Right lung (tissue), 5 donors: ENCODE data around the gene LINGO1. TPM values are rescaled to one million over a fixed set of nuclear protein-coding genes. Genes with fewer than 3 reads are reported as not detected.
A peak's percentile ranks its signal among the peaks of the same experiment; 100 is the strongest.

Experiments
- DNase-seq, 2 donors: peaks; one replicate each; pipeline ENCODE4 v3.0.0-alpha.2; 2013
- polyA plus RNA-seq, 5 donors: library from polyadenylated mRNA; unstranded; fragments of 120-200 nt; gene quantifications; one replicate each; pipeline versions ENCODE4 v1.2.1 to v1.2.3, GENCODE V29; 2013; ENCODE audit warnings: inconsistent platforms in 1 of 5, low replicate concordance in 1 of 5; ENCODE audit not compliant: insufficient read length in 5 of 5, insufficient read depth in 1 of 5

The LINGO1 gene
- polyA plus RNA-seq, 5 donors: 13.5 to 21.5 (median 14.5) TPM

DNA sequence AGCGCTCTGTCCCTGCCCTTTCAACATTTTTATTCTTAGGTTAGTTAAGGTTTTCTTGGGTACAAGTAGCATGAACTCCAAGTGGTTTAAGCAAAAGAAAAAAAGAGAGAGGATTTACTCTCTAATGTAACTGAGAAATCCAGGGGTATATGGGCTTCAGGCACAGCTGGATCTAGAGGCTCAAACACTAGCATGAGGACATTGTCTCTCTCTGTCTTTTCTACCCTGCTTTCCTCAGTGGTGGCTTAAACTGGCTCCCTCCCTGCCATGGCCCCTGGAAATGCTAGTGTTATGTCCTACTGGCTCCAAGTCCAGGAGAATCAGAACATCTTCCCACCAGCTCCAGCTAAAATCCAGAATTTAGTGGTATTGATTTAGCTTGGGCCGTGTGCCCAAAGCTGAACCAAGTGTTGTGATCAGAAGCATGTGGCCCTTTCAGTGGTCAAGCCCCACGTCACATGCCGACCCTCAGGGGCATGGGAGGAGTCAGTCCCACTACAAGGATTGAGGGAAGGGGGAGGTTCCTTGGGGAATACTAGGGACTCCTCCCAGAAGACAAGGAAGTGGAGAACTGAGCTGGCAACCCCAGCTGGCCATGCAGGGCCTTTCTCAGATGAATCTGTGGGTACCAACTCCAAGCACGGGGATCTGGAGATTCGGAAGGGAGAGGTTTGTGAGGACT, 58.0 kb downstream of the LINGO1 start:
- no peak for DNase-seq

DNA sequence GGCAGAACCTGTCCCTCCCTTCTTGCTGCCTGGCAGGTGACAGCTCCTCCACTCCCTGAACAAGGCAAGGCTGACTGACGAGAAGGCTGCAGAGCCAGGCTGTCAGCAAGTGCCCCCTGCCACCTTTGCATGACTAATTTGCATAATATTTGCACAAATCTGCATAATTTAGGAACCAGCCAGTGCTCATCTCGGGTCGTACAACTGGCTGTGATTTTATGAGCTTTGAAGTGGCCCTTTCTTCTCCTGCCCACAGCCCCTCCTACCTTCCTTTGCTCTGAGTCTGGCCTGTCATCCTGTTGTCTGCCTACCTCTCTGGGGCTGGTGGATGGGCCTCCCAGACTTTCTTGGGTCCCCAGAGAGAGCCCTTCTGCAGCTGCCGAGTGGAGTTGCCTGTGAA, 58.9 kb downstream of the LINGO1 start:
- DNase-seq: no peak

DNA sequence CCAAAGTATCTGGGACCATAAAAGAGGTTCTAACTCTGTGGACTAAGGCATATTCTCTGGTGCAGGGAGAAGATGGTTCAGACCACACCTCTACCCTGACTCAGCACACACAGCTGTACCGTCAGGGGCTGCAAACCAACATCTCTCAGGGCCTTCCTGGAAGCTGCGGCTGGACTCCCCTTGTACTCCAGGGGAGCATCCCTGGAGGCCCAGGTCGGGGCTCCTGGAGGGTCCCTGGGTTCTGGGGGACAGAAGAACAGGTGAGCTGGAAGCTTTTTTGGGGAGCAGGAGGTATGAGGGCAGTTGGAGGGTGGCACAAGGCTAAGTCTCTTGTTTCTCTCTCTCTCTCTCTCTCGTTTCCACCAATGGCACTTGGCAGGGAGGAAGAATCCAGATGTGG, 60.5 kb downstream of the LINGO1 start:
- DNase-seq: no peak

DNA sequence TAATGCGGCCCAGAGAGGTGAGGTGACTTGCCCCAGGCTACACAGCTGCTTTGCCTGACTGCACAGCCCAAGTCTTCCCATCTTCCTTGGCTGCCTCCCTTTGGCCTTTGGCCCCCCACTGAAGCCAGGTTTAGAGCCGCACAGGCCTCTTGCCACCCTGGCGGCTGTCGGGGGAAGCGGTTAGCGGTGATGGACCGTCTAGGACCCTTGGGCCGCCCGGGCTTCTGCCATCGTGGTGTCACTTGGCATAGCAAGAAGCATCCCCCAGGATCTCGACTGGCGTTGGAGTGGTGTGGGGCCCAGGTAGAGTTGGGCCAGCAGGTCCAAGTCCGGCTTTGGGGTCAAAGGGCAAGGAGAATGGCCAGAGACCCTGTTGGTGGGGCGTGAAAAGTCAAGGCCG, 61.0 kb downstream of the LINGO1 start:
- no peak for DNase-seq

- no peak for DNase-seq
Observed at GRCh38 chr15:77571181-77571580, 61.5 kb downstream of the LINGO1 start.

GRCh38 chr15:77569729-77570125, 63.0 kb downstream of the LINGO1 start:
- DNase-seq: no peak

DNA sequence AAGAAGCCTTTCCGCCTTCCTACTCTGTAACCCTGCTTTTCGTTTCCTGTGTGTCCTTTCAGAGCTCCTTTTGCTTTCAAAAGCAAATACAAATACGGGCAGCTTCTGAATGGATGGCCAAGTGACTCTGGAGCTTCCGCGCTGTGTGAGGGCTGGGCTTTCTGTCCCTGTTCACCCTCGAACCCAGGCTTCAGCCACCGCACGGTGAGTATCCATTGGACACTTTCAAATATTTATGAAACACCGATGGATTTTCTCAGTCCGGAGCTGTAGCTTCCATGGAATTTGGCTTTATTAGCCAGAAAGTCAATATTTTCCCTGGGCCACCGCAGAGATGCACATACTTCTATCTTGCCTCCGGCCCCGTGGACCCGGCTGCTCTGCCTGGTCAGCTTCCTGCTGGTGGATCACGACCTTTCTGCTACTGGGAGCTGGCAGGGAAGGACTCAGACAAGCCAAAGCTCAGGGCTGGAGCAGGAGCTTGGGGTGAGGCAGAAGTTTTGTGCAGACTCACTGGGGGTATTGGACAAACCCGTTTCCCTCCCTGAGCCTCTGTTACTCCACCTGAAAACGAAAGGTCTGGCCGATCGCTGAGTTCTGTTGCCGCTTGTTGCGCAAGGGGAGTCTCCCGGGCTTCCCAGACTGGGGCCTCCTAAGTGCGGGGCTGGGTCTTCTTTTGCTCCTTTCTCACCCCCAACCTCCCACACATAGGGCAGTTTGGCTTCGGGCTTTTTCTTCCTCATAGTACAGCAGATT, 63.6 kb downstream of the LINGO1 start:
- no peak for DNase-seq

DNA sequence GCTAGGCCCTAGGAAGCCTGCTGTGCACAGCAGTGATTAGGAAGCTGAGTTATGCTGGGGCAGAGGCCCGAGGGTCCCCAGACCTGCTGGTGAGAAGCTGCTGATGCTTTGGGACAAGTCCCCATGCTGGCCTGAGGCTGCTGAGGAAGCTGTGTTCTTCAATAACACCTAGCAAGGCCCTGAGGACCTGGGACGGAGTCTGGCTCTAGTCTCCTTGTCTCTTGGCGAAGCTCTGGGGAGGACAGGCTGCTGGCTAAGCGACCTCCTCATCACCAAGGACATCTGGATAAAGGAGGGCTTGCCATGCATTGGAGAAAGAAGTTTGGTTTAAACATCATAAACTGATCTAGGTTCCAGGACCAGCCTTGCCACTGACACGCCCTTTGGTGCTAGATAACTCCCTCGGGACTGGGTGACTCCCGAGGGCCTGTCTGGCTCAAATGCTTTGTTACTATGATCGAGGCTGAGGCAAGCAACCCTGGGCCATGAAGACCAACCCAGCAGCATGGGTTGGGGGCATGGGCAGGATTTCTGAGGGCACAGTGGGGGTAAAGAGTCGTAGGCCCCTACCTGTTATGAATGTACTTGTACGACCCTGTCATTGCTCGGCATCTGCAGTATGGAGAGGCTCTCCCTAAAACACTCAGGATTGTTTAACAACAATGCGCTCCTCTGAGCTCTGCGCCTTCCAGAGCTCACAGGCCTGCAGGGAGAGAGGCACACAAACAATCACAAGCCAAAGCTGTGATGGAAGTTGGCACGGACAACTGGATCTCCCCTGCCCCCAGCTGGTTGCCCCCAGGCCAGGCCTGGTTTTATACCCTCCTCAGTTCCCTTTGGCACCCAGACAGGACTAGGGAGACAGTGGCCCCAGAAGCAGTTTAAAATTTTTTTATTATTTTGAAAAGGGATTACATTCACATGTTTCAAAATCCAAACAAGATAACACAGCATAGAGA, 64.4 kb downstream of the LINGO1 start:
- no peak for DNase-seq

DNA sequence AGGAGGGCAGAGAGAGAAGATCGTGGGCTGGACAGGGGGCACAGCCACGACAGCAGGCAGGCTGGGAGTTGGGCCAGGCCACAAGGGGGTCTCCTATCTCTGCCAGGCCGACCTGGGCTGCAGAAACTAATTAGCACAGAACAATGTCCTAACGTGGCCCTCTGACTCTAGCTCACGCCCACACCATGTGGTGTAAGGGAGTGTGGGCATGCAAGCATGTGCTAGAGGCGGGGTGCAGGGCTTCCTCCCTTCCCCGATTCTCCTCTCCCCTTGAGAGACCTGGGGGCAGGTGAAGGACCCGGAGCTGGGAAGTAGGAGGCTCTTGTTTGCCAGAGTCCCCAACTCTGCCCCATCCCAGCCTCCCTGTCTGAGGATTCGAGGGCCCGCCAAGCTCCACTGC, 65.5 kb downstream of the LINGO1 start:
- no peak for DNase-seq

DNA sequence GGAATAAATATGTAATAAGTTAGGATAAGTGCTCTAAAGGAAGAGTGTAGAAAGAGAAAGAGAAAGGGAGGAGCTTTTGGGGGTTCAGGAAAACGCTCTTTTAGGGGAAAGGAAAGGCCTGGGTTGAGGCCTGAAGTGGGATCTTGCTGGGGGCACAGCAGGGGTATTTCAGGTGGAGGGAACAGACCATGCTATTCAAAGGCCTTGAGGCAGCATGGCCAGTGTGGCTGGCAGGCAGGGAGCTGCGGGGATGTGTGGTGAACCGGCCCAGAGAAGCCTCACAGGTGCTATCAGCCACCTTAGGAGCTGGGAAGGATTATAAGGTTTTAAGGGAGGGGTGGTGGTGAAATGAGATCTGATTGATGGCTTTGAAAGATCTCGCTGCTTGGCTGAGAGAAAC, 66.6 kb downstream of the LINGO1 start:
- no peak for DNase-seq

DNA sequence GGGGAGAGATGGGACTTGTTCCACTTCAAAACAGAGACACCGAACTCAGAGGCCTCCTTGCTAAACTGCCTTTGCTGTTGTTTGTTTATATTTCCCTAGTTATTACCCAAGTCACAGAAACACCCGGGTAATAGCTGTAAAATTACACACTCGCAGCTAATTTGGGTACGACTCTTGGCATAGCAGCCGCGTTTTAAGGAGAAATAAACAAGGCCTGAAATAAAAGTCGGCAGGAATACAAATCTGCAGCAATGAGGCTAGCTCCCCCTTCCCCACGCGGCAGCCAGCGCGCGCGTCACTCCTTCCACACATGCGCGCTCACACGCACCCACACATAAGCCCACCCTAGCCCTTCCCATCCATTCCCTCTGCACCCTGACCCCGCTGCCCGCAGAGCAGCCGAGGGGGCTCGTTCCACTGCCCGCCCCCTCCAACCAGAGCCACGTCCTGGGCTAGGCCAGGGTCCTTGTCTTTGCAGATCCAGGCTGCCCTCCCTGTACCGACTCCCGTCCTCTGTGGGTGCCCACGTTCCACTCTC, 67.3 kb downstream of the LINGO1 start:
- DNase-seq: peak in 1 of 2 donors; percentile 62

DNA sequence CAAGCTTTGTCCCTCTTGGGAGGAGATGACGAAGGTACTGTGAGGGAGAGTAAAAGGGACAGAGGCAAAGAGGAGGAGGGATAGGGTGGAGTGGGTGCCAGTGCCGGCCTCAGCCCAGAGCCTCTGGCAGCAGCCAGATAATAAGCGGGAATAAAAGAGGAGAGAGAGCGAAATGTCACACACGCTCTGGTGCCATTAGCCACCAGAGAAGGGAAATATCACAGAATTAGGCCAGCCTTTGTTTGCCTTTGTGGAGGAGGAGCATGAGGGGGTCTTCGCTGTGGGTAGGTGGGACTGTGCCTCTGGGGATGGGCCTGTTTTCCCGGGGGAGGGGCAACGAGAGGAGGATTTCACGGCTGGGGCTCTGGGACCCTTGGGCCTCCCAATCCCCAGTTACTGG, 67.8 kb downstream of the LINGO1 start:
- no peak for DNase-seq

DNA sequence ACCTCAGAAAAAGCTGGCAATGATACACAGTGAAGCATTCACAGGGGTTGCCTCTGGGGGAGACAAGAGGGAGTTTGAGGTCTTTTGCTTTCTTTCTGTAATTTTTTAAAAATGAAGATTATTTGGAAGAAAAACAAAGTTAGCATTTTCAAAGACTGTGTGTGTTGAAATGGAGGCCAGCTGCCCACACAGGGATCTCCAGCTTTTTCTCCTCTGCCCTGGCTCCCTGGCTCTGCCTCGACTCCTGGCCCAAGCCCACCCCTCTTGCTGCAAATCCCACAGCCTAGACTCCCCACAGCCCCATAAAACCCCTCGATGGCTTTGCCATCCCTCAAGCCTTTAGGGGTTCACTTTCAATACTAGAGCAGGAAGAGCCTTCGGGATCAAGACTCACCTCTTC, 68.4 kb downstream of the LINGO1 start:
- DNase-seq: no peak

GRCh38 chr15:77563623-77564156, 69.0 kb downstream of the LINGO1 start:
- DNase-seq: no peak

Other genes starting within 250 kb of the LINGO1 start
- 10 to 100 TPM; 34.0 to 65.8 (median 61.3) TPM for gene PEAK1, start 212.8 kb downstream of the LINGO1 start, polyA plus RNA-seq
- gene HMG20A, start 212.0 kb downstream of the LINGO1 start, polyA plus RNA-seq: 10 to 100 TPM; 55.9 to 94.7 (median 79.0) TPM